Adrenal gland (tissue), 12 donors: ENCODE data around the gene RNF187. TPM values are rescaled to one million over a fixed set of nuclear protein-coding genes. Genes with fewer than 3 reads are reported as not detected.

ENCODE experiments used
- DNase-seq, 7 donors: peaks; one replicate each; pipeline ENCODE4 v3.0.0-alpha.2; 2019 to 2020
- H3K27ac ChIP-seq, 5 donors: fragments of 200-600 bp; sonication (generic) in 4 of 5; 1 replicate in 3 of 5; 2 replicates in 2 of 5; pipeline versions ENCODE4 v1.5.1 to v1.8.0; 2016 to 2020; ENCODE audit warnings: mild to moderate bottlenecking in 1 of 5
- H3K27me3 ChIP-seq: fragments of 200-600 bp; 2 replicates; pipeline ENCODE4 v1.8.0; 2021
- H3K36me3 ChIP-seq, 2 donors: fragments of 200-600 bp; replicated peaks in 1 of 2; 1 replicate in 1 of 2; 2 replicates in 1 of 2; pipeline versions ENCODE4 v1.5.1 to v1.8.0; 2018 to 2022
- H3K4me1 ChIP-seq, 2 donors: fragments of 200-600 bp; replicated peaks in 1 of 2; 1 replicate in 1 of 2; 2 replicates in 1 of 2; pipeline versions ENCODE4 v1.5.1 to v1.8.0; 2018 to 2021
- H3K4me3 ChIP-seq, 4 donors: fragments of 200-600 bp; sonication (generic) in 3 of 4; one replicate each; pipeline ENCODE4 v1.5.1; 2016 to 2018
- H3K9me3 ChIP-seq, 3 donors: fragments of 200-600 bp; sonication (generic) in 1 of 3; replicated peaks in 1 of 3; 1 replicate in 2 of 3; 2 replicates in 1 of 3; pipeline versions ENCODE4 v1.5.1 to v1.8.0; 2016 to 2021
- CTCF ChIP-seq, 6 experiments: fragments of 450-650 bp in 4 of 6; fragments of 200-600 bp in 2 of 6; sonication (generic) in 1 of 6; IDR thresholded peaks; 1 replicate in 5 of 6; 2 replicates in 1 of 6; pipeline versions ENCODE4 v1.5.1 to v1.8.0; 2016 to 2021; ENCODE audit warnings: antibody characterized with exemption in 6 of 6, mild to moderate bottlenecking in 2 of 6, moderate library complexity in 1 of 6
- POLR2A ChIP-seq, 2 donors: fragments of 450-650 bp; IDR thresholded peaks; one replicate each; pipeline ENCODE4 v1.6.1; 2017; ENCODE audit warnings: antibody characterized with exemption in 2 of 2, mild to moderate bottlenecking in 2 of 2, moderate library complexity in 1 of 2
- WGBS, 4 donors: extraction: QIAGEN DNeasy Blood & Tissue Kit in 2 of 4; methylation state at CpG; one replicate each; pipeline versions ENCODE4 v1.1.5 to v1.1.7; 2013 to 2017; 5-methylcytosine and 5-hydroxymethylcytosine counted together
- intact Hi-C, 2 donors: fragments of 100-400 bp; cut with DNase I; formaldehyde crosslinking; loops; one replicate each; pipeline versions ENCODE4 v1.14.1 to v1.15.0; 2022 to 2023
- polyA plus RNA-seq, 3 donors: library from polyadenylated mRNA; stranded (reverse); fragments of 200-250 nt in 2 of 3; fragments of 350-450 nt in 1 of 3; fragmentation: Illumina TruSeq in 1 of 3; extraction: RNeasy Lipid Tissue Mini Kit (QIAGEN cat#74804) in 1 of 3; gene quantifications; one replicate each; pipeline ENCODE4 v1.2.3, GENCODE V29; 2013 to 2014
- total RNA-seq, 9 donors: library from RNA; depleted of rRNA in 4 of 9; stranded (reverse); fragments of >200 nt in 4 of 9; fragments of 120-200 nt in 1 of 9; fragmentation: NEBNext Ultra II Directional in 1 of 9; extraction: Animal tissue kit (Norgen Biotek cat#: 25700) in 1 of 9; gene quantifications; one replicate each; pipeline versions ENCODE4 v1.1.0 to v1.2.4, GENCODE V29; 2013 to 2023
- donor health status: healthy with polysubstance abuse.
- donor health status: Bipolar disorder and iron deficiency.
- donor health status: DM: yes; HTN: yes; CAD: no.
- donor health status: DM: no; HTN: no; CAD: no.
- donor health status: DM: no; HTN: no; CAD: no.
- donor health status: DM: yes; HTN: yes; CAD: no.

Gene RNF187
- total and polyA plus RNA-seq, 12 donors, result 21.9 to 306 (median 149) TPM

- peaks cover 6 to 19% of the 10 kb centered on the region in 2 donors for H3K4me1 ChIP-seq
- H3K36me3 ChIP-seq, result peaks cover 0 to 42% of the 10 kb centered on the region in 2 donors
- WGBS, 4 donors, result 91 to 94% (median 92%) methylated on average over 12 to 15 of the region's 15 CpGs
- H3K27me3 ChIP-seq, result no peaks in the 10 kb centered on the region
- H3K27ac ChIP-seq, result no peak overlapping the region
- TF ChIP-seq CTCF (IDR thresholded peaks at IDR 0.05), result no peak
- TF ChIP-seq POLR2A (IDR thresholded peaks at IDR 0.05), result no peak
- no peak for DNase-seq
- H3K9me3 ChIP-seq, result no peaks in the 10 kb centered on the region
- intact Hi-C loops, result no loop called here
- H3K4me3 ChIP-seq, result no peak overlapping the region
These were observed 8.0 kb downstream of the RNF187 start for GRCh38 chr1:228494970-228495853.

- Histone ChIP-seq H3K27ac (no peak overlapping the region), H3K4me3 (no peak overlapping the region), H3K9me3 (no peaks in the 10 kb centered on the region), H3K4me1 (peaks cover 0 to 15% of the 10 kb centered on the region in 2 donors), H3K27me3 (no peaks in the 10 kb centered on the region), H3K36me3 (peaks cover 0 to 36% of the 10 kb centered on the region in 2 donors)
- TF ChIP-seq POLR2A (IDR thresholded peaks at IDR 0.05) (no peak), CTCF (IDR thresholded peaks at IDR 0.05) (no peak)
- no peak for DNase-seq
- 95 to 99% (median 97%) methylated on average over 4 of the region's 4 CpGs for WGBS, 4 donors
- intact Hi-C loops, result no loop called here
These were observed 8.9 kb downstream of the RNF187 start for GRCh38 chr1:228496084-228496483.

GRCh38 chr1:228496494-228496893, 9.3 kb downstream of the RNF187 start:
- Histone ChIP-seq H3K27me3 (no peaks in the 10 kb centered on the region), H3K4me1 (peaks cover 0 to 16% of the 10 kb centered on the region in 2 donors), H3K27ac (no peak overlapping the region), H3K9me3 (no peaks in the 10 kb centered on the region), H3K36me3 (peaks cover 0 to 33% of the 10 kb centered on the region in 2 donors), H3K4me3 (no peak overlapping the region)
- no peak for TF ChIP-seq POLR2A (IDR thresholded peaks at IDR 0.05)
- no peak for TF ChIP-seq CTCF (IDR thresholded peaks at IDR 0.05)
- 84 to 92% (median 88%) methylated on average over 3 of the region's 3 CpGs for WGBS, 4 donors
- no peak for DNase-seq
- intact Hi-C loops, result no loop called here

- H3K9me3 ChIP-seq, result no peaks in the 10 kb centered on the region
- no peaks in the 10 kb centered on the region for H3K27me3 ChIP-seq
- no peak overlapping the region for H3K4me3 ChIP-seq
- intact Hi-C loops, result no loop called here
- no peak overlapping the region for H3K27ac ChIP-seq
- TF ChIP-seq CTCF (IDR thresholded peaks at IDR 0.05), result no peak
- no peak for TF ChIP-seq POLR2A (IDR thresholded peaks at IDR 0.05)
- DNase-seq, result peak in 2 of 7 donors; percentile 13 to 25
- H3K4me1 ChIP-seq, result peaks cover 0 to 9% of the 10 kb centered on the region in 2 donors
- peaks cover 0 to 27% of the 10 kb centered on the region in 2 donors for H3K36me3 ChIP-seq
- 77 to 85% (median 80%) methylated on average over 5 of the region's 5 CpGs for WGBS, 4 donors
These were observed 10.0 kb downstream of the RNF187 start for GRCh38 chr1:228497206-228497605.
